Stimulated activated naive CD8-positive, alpha-beta T cell treated with anti-CD3 and anti-CD28 coated beads, Interleukin-15, Interleukin-2, amounts not matched to agents 100 ng/mL and 50 ng/mL, for 24 hours (primary cell): Measurements from ENCODE around the gene ACMSD.
"Not testable (repeated sequence)": the region's sequence is repeated elsewhere in the genome, so short reads cannot be mapped to it uniquely, and the experiment has no call there.

Source experiments
- H3K27ac Mint-ChIP-seq: one replicate; pipeline ENCODE4 v1.8.0; 2021; ENCODE audit warnings: mild to moderate bottlenecking, mixed read lengths
- H3K27me3 Mint-ChIP-seq: one replicate; pipeline ENCODE4 v1.8.0; 2021; ENCODE audit warnings: mixed read lengths
- H3K36me3 Mint-ChIP-seq: one replicate; pipeline ENCODE4 v1.8.0; 2021; ENCODE audit warnings: low read depth, mixed read lengths
- H3K4me1 Mint-ChIP-seq: one replicate; pipeline ENCODE4 v1.8.0; 2021; ENCODE audit warnings: low read depth, mixed read lengths
- H3K4me3 Mint-ChIP-seq: one replicate; pipeline ENCODE4 v1.8.0; 2021; ENCODE audit warnings: mild to moderate bottlenecking, mixed read lengths
- H3K9me3 Mint-ChIP-seq: one replicate; pipeline ENCODE4 v1.8.0; 2021; ENCODE audit warnings: mixed read lengths

ACMSD gene

GRCh38 chr2:134838143-134838620 is at the start of gene ACMSD:
ACMSD (plus strand) TSS chr2:134838616; CDS start chr2:134838683, 67 bp downstream.
- Mint-ChIP-seq H3K27me3 (peaks cover 35% of the 10 kb centered on the region), H3K27ac (no peak within 1 kb of the TSS), H3K4me1 (no peaks in the 10 kb centered on the region), H3K36me3 (no peaks in the 10 kb centered on the region), H3K9me3 (peaks cover 14% of the 10 kb centered on the region), H3K4me3 (no peak within 1 kb of the TSS)

GRCh38 chr2:134790487-134790886 is 47.9 kb upstream of the ACMSD start:
- Mint-ChIP-seq H3K27me3 (peaks cover 5% of the 10 kb centered on the region), H3K9me3 (no peaks in the 10 kb centered on the region), H3K4me3 (no peak overlapping the region), H3K36me3 (no peaks in the 10 kb centered on the region), H3K4me1 (no peaks in the 10 kb centered on the region), H3K27ac (no peak overlapping the region)

DNA sequence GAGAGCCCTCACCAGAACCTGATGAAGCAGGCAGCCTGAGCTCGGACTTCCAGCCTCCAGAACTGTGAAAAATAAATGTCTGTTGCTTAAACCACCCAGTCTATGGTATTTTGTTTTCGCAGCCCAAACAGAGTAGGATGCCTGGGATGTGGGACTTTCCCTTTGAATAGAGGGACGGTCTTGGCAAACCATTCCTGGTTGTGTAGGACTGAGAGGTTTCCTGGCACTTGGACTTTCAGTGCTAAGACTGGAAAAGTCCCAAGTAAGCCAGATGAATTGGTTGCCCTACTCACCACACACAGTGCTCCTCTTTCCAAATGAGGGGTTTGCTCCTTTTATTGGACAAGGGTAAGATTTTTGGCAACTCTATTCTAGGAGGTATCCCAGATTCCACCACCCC is 46.8 kb upstream of the ACMSD start:
- Mint-ChIP-seq H3K4me3 (no peak overlapping the region), H3K36me3 (no peaks in the 10 kb centered on the region), H3K27me3 (peaks cover 5% of the 10 kb centered on the region), H3K4me1 (no peaks in the 10 kb centered on the region), H3K27ac (no peak overlapping the region), H3K9me3 (no peaks in the 10 kb centered on the region)

GRCh38 chr2:134792186-134792585 is 46.2 kb upstream of the ACMSD start:
- Mint-ChIP-seq H3K36me3 (no peaks in the 10 kb centered on the region), H3K9me3 (no peaks in the 10 kb centered on the region), H3K27ac (no peak overlapping the region), H3K4me1 (no peaks in the 10 kb centered on the region), H3K4me3 (no peak overlapping the region), H3K27me3 (peaks cover 5% of the 10 kb centered on the region)

GRCh38 chr2:134795765-134796164 is 42.7 kb upstream of the ACMSD start:
- H3K9me3 Mint-ChIP-seq, result peaks cover 3% of the 10 kb centered on the region
- H3K4me1 Mint-ChIP-seq, result no peaks in the 10 kb centered on the region
- no peaks in the 10 kb centered on the region for H3K36me3 Mint-ChIP-seq
- no peak overlapping the region for H3K4me3 Mint-ChIP-seq
- H3K27ac Mint-ChIP-seq, result no peak overlapping the region
- peaks cover 8% of the 10 kb centered on the region for H3K27me3 Mint-ChIP-seq

GRCh38 chr2:134796373-134796772 is 42.0 kb upstream of the ACMSD start:
- Mint-ChIP-seq H3K9me3 (peaks cover 3% of the 10 kb centered on the region), H3K27ac (no peak overlapping the region), H3K27me3 (peaks cover 8% of the 10 kb centered on the region), H3K36me3 (no peaks in the 10 kb centered on the region), H3K4me1 (no peaks in the 10 kb centered on the region), H3K4me3 (no peak overlapping the region)

DNA sequence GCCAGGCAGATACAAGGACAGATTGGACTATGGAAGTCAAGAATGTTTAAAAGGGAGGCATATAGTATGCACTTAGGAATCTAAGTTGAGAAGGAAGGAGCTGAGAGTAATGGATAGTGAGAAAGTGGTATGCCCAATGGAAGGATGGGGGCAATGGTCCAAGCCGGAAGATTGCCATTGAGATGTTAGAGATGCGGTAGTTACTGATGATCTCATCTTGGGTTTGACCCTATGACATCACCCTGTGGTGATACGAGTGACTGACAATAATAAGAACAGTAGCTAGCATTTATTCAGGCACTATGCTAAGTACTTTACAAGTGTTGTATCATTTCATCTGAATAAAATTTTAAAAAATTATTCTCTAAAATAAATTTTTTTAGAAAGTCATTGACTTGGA is 38.5 kb upstream of the ACMSD start:
- no peak overlapping the region for H3K27ac Mint-ChIP-seq
- peaks cover 7% of the 10 kb centered on the region for H3K27me3 Mint-ChIP-seq
- no peak overlapping the region for H3K4me3 Mint-ChIP-seq
- H3K36me3 Mint-ChIP-seq, result no peaks in the 10 kb centered on the region
- peaks cover 6% of the 10 kb centered on the region for H3K4me1 Mint-ChIP-seq
- peaks cover 9% of the 10 kb centered on the region for H3K9me3 Mint-ChIP-seq

GRCh38 chr2:134800341-134800740 is 38.1 kb upstream of the ACMSD start:
- Mint-ChIP-seq H3K27me3 (peaks cover 7% of the 10 kb centered on the region), H3K36me3 (no peaks in the 10 kb centered on the region), H3K27ac (no peak overlapping the region), H3K4me3 (no peak overlapping the region), H3K9me3 (peaks cover 12% of the 10 kb centered on the region), H3K4me1 (peaks cover 6% of the 10 kb centered on the region)

- Mint-ChIP-seq H3K9me3 (peaks cover 15% of the 10 kb centered on the region), H3K27me3 (peaks cover 16% of the 10 kb centered on the region)
- not testable (repeated sequence) for H3K4me3 Mint-ChIP-seq, H3K27ac Mint-ChIP-seq, H3K4me1 Mint-ChIP-seq, H3K36me3 Mint-ChIP-seq
Measured at GRCh38 chr2:134803609-134804405, 34.6 kb upstream of the ACMSD start.

DNA sequence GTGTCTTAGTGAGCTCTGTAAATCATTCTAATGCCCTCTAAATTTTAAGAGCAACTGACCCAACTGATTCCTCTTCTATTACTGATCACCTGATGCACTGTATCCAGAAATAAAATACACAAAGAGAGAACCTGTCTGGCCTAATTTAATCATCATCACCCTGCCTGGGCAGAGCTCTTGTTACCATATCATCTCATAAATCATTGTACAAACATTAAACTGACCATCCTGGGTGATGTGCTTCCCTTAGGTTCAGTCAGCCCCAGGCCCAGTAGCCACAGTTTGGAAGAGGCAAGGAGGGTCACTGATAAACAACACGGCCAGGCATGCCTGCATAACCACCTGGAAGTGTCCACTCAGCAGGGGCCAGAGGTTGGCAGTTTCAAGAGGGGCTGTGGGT is 22.7 kb upstream of the ACMSD start:
- Mint-ChIP-seq H3K9me3 (peaks cover 16% of the 10 kb centered on the region), H3K4me3 (no peak overlapping the region), H3K27ac (no peak overlapping the region), H3K36me3 (peaks cover 4% of the 10 kb centered on the region), H3K27me3 (no peaks in the 10 kb centered on the region), H3K4me1 (no peaks in the 10 kb centered on the region)

GRCh38 chr2:134818321-134818720 is 20.1 kb upstream of the ACMSD start:
- Mint-ChIP-seq H3K27me3 (peaks cover 6% of the 10 kb centered on the region), H3K4me1 (no peaks in the 10 kb centered on the region), H3K27ac (no peak overlapping the region), H3K36me3 (no peaks in the 10 kb centered on the region), H3K4me3 (no peak overlapping the region), H3K9me3 (no peaks in the 10 kb centered on the region)

GRCh38 chr2:134819334-134819733 is 19.1 kb upstream of the ACMSD start:
- no peaks in the 10 kb centered on the region for H3K36me3 Mint-ChIP-seq
- no peaks in the 10 kb centered on the region for H3K9me3 Mint-ChIP-seq
- no peak overlapping the region for H3K27ac Mint-ChIP-seq
- no peak overlapping the region for H3K4me3 Mint-ChIP-seq
- no peaks in the 10 kb centered on the region for H3K4me1 Mint-ChIP-seq
- peaks cover 14% of the 10 kb centered on the region for H3K27me3 Mint-ChIP-seq

DNA sequence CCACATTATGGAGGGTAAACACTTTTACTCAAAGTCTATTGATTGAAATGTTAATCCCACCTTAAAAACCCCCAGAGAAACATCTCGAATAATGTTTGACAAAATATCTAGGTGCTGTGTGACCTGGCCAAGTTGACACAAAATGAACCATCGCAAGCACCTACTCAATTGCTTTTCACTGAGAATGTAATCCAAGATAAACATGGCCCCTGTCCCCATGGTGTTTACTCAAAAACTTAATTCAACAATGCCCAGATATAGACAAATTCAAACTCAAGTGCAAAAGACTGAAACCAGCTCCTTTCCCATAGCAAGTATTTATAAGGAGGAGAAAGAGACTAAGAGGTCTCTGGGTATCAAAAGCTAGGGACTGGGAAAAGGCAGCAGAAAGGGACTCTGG is 15.0 kb upstream of the ACMSD start:
- Mint-ChIP-seq H3K27me3 (peaks cover 16% of the 10 kb centered on the region), H3K4me1 (no peaks in the 10 kb centered on the region), H3K9me3 (no peaks in the 10 kb centered on the region), H3K27ac (no peak overlapping the region), H3K4me3 (no peak overlapping the region), H3K36me3 (no peaks in the 10 kb centered on the region)

- H3K4me3 Mint-ChIP-seq, result no peak overlapping the region
- peaks cover 16% of the 10 kb centered on the region for H3K27me3 Mint-ChIP-seq
- H3K27ac Mint-ChIP-seq, result no peak overlapping the region
- no peaks in the 10 kb centered on the region for H3K9me3 Mint-ChIP-seq
- no peaks in the 10 kb centered on the region for H3K4me1 Mint-ChIP-seq
- no peaks in the 10 kb centered on the region for H3K36me3 Mint-ChIP-seq
Measured at GRCh38 chr2:134823832-134824231, 14.6 kb upstream of the ACMSD start.

- not testable (repeated sequence) for H3K27ac Mint-ChIP-seq, H3K4me1 Mint-ChIP-seq, H3K36me3 Mint-ChIP-seq, H3K9me3 Mint-ChIP-seq, H3K4me3 Mint-ChIP-seq
- H3K27me3 Mint-ChIP-seq, result peaks cover 16% of the 10 kb centered on the region
Measured at GRCh38 chr2:134825716-134826115, 12.7 kb upstream of the ACMSD start.

- Mint-ChIP-seq H3K27ac (no peak overlapping the region), H3K4me3 (no peak overlapping the region), H3K36me3 (no peaks in the 10 kb centered on the region), H3K27me3 (peaks cover 31% of the 10 kb centered on the region), H3K4me1 (no peaks in the 10 kb centered on the region), H3K9me3 (peaks cover 14% of the 10 kb centered on the region)
Measured at GRCh38 chr2:134835471-134835870, 2.9 kb upstream of the ACMSD start.
